Measurements from ENCODE around the gene HNRNPCL4.
"Not testable (repeated sequence)": the region's sequence is repeated elsewhere in the genome, so short reads cannot be mapped to it uniquely, and the experiment has no call there.

HNRNPCL4 gene

DNA sequence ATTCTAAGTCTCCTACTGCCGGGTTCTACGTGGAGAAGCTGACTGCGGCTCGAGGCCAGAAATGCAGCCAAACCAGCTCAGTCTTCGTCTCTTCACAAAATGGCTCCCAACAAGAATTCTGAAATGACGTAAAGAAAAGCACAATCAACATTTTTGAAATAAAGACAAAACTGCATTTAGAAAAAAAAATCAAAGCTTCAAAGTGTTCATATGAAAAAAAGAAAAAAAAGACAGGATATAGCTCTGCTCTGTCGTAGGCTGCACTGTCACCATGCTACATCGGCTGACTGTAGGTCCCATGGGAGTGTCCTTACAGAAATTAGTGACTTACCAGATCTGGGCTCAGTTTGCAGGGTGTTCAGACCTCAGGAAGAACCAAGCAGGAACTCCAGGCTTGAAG is at the start of gene HNRNPCL4:
Gene HNRNPCL4, minus strand, starts transcription at position 101 of the 400 bp plus-strand sequence. CDS start 164 bp downstream, outside the sequence.
- not testable (repeated sequence) for DNase-seq (ENCODE audit: low read depth in 2 of 2)

GRCh38 chr1:13208712-13209111 is 43.3 kb upstream of the HNRNPCL4 start:
- DNase-seq (ENCODE audit: low read depth in 2 of 2), result not testable (repeated sequence)

GRCh38 chr1:13201309-13201708 is 35.9 kb upstream of the HNRNPCL4 start, which contains the start of gene PRAMEF13:
TSS of gene PRAMEF13 (minus strand) at chr1:13201409. CDS start at chr1:13199589, 1,820 bp downstream.
- DNase-seq (ENCODE audit: low read depth in 2 of 2), result not testable (repeated sequence)

DNA sequence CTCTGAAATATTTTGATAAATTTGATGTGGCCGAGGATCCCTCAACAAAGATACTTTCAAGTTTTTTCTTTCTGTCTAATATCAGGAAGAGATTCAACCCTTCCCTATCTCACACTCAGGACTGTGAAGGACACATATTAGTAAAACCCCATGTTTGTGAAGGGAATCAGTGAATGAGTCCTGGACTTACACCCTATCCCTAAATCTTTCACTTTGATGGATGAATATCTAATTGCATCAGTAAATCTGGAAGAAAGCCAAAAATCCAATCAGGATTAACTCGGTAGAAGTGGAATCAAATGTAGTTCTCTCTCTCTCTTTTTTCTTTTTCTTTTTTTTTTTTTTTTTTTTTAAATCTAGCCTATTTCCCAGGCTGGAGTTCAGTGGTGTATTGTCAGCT is 6.1 kb upstream of the HNRNPCL4 start, which contains the start of gene PRAMEF9:
Gene PRAMEF9, plus strand, starts transcription at position 301 of the 400 bp plus-strand sequence. CDS start 3,433 bp downstream, outside the sequence.
- DNase-seq (ENCODE audit: low read depth in 2 of 2), result not testable (repeated sequence)

DNA sequence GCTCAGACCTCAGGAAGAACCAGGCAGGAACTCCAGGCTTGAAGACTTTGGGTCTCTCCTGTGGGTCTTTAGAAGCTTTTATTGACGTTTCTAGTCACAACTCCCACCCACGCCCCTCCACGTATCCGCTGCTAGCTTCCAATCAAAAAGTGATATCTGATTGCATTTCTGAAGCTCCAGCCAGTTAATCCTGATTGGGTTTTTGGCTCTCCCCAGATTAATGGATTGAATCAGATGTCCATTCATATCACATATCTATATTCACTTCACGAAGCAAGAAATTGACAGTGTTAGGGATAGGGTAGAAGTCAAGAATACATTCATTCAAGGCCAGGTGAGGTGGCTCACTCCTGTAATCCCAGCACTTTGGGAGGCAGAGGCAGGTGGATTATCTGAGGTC is 9.5 kb downstream of the HNRNPCL4 start, which contains the start of gene PRAMEF26:
Gene PRAMEF26, minus strand, starts transcription at position 101 of the 400 bp plus-strand sequence. CDS start 2,914 bp downstream, outside the sequence.
- not testable (repeated sequence) for DNase-seq (ENCODE audit: low read depth in 2 of 2)

- DNase-seq (ENCODE audit: low read depth in 2 of 2), result not testable (repeated sequence)
Observed at GRCh38 chr1:13116754-13117153, 48.7 kb downstream of the HNRNPCL4 start, which contains the start of gene HNRNPCL2. TSS of gene HNRNPCL2 (minus strand) at chr1:13116854. CDS start at chr1:13116400, 454 bp downstream.

Measured in stimulated activated CD8-positive, alpha-beta memory T cell treated with anti-CD3 and anti-CD28 coated beads, Interleukin-2, amount 100 ng/mL, for 48 hours (primary cell).